ENCODE measurements around the gene HMCN2.
"Not testable (repeated sequence)": the region's sequence is repeated elsewhere in the genome, so short reads cannot be mapped to it uniquely, and the experiment has no call there.

The HMCN2 gene

DNA sequence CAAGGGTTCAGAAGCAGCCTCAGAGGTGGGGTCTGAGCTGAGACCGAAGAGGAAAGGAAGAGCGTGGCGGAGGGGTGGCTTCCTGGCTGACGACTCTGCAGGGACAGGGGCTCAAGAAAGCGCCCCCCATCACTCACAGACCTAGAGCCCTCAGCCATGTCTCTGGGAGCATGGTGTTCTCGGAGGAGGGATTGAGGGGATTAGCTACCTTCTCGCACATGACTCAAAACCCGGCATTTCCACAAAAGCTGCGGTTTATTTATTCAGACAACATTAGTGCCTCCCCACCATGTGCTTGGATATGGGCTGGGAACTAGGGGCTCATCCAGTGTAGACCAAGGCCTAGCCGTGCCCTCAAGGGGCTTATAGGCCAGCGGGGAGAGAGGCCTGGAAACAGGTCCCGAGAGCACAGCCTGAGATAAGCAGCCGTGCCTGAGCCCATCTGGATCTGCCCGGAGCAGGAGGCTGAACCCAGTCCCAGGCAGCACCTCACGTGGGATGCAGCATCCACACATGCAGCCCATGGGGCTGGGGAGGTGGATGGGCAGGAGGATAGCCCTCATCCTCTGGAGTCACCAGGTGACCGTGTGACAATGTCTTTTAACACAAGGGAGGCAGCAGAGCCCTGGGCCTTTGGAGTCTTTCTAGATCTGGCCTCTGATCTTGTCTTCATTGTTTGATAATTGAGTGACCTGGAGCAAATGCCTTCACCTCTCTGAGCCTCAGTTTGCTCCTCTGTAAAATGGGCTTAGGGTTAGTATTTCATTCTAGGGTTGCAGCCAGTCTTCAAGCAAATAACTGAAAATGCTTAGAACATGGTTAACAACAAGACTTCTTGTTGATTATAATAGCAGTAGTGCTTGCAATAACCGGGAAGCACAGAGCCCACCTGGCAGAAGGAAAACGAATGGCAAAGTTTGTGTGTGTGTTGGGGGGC lies 878 bp upstream of the HMCN2 start:
- no peak for DNase-seq

DNA sequence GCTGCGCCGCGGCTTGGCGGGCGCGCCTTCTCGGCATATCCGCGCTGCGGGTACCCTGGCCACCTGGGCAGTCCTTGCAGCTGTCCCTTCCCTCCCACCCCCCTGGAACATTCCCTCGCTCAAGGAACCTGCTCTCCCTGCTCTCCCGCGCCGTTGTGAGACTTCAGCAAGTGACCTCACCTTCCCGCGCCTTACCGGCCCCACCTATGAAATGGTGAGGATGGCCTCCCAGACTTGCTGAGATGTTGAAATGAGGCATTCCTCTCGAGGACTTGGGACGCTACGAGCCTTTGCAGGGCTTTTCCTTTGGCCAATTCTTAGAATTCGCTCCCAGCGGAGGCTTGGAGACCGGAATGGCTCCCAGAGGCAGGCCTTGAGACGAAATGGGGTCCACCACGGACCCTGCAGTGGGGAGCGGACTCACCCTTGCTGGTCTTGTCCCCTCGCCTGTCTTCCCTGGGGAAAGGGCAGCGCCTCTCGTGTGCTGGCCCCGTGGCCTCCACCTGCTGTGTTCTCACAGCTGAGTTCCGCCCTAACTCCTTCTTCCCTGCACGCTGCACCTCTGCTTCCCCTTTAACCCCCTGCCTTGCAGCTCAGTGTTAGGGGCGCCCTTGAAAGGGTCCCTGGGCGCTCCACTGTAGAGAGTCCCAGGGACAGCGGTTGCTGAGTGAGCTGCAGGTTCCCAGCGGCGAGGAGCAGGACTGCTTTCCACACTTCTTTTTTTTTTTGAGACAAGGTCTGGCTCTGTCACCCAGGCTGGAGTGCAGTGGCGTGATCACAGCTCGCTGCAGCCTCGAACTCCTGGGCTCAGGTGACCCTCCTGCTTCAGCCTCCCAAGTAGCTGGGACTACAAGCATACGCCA lies 907 bp downstream of the HMCN2 start:
- DNase-seq, result no peak

DNA sequence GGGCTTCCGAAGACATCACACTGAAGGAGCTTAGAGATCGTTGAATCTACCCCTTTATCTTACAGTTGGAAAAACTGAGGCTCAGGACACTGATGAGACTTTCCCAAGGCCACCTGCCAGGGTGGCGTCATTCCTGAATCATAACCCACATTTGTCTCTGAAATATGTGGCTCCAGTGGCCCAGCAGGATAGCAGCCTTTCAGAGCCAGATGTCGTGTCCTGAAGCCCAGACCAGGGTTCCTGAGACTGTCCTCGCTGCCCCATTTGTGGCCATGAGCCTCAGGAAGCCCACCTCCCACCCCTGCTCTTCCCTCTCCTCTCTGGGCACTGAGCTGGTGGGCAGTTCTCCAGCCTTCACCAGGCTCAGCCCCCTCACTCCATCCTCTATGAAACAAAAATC lies 2.4 kb downstream of the HMCN2 start:
- no peak for DNase-seq

DNA sequence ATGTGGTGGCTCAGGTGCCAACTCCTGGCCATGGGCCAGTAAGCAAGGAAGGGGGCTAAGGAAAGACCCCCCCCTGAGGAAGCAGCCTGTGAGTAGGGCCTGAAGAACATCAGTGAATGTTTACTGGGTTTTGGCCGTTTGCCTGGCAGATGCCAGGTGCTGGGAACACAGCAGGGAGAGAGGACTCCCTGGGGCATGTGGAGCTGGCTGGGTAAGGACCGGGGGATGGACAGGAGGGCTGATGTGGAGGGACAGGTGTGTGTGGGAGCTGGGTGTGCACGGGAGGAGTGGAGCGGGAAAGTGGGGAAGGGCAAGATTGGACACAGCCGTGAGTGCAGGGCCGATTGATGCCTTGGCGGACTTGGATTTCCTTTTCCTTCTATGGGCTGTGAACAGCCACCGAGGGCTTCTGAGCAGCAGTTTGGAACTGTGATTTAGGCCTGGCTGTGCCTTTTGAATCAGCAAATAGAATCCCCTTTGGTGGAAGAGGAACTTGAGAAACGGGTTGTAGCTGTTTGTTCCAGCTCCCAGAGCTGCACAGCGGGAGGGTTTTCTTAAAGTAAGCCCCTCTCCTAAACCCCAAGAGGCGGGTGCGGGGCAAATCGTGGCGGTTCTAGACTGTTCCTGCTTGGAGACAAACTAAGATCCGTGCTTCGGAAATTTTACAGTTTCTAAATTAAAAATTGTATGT lies 3.1 kb downstream of the HMCN2 start:
- DNase-seq, result peak in 2 of 51 donors; percentile 7

DNA sequence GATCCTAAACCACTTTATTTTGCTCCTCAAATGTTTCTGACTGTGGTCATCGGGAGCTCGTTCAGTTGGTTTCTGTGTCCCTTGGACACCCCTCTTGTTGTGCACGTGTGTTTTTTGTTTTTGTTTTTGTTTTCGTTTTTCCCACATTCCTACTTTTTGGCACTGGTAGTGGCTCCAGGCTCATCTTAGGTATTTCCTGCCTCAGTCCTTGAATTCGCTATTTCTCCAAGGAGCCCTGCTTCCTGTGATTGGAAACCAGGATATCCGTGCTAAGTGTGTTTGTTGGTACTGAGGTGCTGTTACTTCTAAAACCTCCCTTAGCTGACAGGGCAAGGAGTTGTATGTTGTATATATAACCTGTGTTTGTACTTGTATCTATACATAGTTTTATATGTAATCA lies 5.9 kb downstream of the HMCN2 start:
- no peak for DNase-seq

DNA sequence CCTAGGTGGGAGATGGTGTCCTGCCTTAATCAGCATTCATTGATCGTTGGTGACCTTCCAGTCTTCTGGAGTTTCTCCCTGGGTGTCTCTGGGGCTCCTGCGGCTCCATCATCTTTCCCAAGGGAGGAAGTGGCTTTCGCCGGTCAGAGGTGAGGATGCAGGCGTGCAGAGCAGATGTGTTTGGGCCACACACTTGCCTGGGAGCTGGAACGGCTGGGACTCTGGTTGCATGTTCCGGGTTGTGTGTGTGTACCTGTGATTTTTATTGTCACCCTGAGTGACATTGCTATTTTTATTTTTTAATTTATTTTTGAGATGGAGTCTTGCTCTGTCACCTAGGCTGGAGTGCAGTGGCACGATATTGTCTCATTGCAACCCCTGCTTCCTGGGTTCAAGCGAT lies 9.6 kb downstream of the HMCN2 start:
- no peak for DNase-seq

DNA sequence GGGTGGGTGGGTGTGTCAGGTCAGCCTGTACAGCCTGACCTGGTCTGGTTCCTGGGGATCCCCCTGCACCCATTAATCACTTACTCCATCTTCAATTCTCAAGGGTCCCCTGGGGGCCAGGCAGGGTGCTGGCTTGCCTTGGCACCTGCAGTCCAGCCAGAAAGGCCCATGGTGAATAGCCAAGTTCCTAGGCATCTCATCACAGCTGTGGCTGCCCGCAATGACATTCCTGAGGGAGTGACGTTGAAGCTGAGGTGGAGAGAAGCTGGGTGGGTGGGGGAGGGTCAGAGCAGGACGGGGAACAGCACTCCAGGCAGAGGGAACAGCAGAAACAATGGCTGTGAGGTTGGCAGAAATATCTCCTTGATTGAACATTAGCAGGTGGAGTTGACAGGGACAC lies 10.6 kb downstream of the HMCN2 start:
- DNase-seq, result no peak

DNA sequence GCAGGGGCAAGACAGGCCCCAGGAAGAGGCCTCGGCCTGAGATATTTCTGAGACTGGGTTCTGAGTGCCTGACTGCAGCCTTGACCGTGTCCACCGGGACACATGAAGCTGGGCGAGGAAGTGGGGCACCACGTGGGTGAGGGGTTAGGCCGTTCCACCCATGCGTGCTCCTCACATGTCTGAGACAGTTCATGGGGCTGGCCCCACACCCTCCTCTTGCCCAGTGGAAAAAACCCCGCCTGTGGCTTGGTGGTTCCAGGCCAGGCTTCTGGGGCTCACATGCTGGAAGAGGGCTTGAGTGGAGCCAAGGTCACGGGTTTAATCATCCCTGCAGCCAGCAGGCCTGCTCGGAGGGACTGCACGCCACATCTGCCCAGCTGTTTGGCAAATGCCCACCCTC lies 11.4 kb downstream of the HMCN2 start:
- no peak for DNase-seq

DNA sequence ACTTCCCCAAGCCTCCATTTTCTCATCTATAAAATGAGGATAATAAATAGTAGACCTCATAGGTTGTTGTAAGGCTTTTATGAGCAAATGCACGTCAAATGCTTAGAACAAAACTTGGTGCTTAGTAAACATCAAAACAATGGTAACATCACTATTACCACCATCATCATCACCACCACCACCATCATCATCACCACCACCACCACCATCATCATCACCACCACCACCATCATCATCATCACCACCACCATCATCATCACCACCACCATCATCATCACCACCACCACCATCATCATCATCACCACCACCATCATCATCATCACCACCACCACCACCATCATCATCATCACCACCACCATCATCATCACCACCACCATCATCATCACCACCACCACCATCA lies 12.0 kb downstream of the HMCN2 start:
- DNase-seq, result not testable (repeated sequence)

DNA sequence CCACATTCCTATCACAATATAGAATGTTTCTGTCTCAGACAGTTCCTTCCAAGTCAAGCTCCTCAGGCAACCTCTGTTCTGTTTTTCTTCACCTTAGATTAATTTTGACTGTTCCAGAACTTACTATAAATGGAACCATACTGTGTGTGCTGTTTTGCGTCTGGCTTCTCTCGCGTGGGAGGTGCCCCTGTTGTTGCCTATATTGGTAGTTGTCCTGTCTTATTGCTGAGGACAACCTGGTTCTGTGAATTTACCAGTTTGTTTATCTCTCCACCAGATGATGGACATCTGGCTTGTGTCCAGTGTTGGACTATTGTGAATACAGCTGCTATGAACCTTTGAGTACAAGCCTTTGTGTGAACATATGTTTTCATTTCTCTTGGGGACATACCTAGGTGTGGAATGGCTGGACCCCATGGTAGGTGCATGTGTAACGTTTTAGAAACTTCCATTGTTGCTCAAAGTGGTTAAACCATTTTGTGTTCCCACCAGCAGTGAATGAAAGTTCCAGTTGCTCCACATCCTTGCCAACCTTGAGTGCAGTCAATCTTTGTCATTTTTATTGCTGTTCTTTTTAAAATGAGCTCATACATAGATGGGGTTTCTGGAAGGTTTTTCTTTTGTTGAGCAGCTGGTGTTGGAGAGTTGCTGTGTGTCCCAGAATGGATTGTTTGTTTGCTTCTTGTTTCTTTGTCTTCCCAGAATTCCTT lies 18.1 kb downstream of the HMCN2 start:
- DNase-seq, result no peak

DNA sequence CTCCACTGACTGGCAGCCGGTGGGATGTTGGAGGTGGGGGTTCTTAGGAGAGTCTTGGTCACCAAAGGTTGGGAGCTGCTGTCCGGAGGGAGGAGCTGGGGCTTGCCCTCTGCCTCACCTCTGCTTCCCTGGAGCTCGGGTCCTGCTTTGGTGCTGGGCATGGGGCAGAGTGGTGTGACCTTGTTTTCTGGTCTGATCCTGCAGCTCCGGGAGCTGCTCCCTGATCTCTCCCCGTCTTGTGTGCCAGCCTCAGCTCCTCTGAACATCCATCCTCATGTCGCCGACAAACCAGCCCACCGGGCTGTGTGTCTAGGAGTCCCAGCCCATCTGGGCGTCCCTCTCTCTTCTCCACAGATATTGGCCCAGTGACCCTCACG lies 18.7 kb downstream of the HMCN2 start:
- no peak for DNase-seq

DNA sequence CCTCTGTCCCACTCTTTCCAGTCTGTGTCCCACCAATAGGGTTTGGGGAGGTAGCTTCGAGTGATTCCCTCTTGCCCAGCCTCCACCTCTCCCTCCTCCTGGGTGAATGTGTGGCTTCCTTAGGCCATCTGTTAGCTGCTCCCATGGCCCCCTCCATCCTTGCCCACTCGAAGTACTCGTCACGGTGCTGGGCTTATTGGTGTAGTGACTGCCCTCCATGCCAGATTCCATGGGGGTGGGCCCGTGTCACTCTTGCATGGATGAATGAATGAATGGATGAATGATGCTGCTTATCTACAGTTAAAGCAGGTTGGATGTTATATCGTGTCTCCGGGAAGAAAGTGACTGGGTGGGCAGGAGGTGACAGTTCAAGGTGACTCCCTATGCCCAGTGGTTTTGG lies 19.1 kb downstream of the HMCN2 start:
- DNase-seq, result no peak

DNA sequence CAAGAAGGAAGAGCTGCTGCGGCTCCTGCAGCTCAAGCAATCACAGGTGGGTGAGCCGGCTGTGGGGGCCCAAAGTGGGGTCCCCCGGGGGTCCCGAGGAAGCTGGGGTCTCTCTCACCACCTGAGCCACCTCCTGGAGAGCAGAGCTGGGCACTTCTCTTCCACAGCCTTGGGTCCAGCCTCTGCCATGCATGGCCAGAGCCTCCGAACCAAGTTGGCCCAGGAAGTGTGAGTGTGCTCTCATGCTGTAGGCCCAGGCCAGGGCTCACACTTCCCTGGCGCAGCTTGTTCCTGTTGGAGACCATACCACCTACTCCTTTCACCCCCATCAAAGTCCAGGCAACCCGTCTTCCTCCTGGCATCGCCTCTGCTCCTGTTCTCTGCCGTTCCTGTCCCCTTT lies 19.7 kb downstream of the HMCN2 start:
- no peak for DNase-seq

DNA sequence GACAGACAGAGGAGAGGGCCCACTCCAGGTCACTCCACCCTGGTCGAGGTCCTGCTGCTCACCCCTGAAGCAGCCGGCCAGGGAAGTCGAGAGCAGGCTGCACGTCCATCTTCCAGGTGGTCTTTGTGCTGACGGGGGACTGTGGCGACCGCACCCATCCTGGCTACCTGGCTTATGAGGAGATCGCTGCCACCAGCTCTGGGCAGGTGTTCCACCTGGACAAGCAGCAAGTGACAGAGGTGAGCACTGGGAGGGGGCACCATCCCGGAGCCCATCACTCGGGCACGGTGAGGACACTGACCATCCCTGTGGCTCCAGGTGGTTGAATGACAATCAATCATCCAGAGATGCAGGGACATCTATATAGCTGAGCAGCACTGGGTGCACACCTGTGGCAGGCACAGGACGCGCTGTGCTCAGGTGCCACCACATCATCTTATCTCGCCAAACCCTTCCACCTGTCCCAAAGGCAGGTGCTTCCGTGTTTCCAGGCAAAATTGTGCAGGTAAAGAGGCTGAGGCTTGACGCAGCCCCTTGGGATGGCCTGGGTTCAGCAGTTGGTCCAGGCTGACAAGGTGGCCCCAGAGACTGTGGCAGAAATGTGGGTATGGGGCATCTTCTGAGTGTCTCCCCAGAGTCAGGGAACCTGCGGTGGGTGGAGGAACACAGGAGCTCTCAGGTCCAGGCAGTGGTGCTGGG lies 20.7 kb downstream of the HMCN2 start:
- DNase-seq, result no peak

DNA sequence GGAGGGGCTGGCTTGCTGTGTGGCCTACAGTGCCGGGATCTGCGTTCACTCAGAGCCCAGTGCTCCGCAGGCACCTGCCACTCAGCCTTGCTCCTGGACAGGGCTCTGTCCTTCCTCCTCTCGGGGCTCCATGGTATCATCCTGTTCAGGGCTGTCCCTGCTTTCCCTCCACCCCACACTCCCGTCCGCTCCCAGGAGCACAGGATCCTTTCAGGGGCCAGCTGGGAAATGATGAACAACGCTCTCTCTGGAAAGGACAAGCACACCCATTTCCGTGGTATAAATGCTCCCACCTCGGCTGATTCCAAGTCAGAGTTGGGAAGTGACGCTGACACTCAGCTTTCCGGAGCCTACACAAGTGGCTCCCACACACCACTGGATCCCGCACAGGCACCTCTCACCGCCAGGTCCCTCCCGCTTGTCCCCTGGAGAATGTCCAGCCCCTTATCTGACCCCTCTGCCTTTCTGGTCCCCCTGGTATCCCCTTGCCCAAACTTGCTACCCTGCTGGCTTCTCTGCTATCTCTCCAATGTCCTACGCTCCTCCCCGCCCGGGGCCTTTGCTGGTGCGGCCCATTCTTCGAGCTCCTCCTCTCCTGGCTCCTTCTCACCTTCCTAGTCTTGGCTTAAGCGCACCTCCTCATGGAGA lies 21.3 kb downstream of the HMCN2 start:
- DNase-seq, result no peak

DNA sequence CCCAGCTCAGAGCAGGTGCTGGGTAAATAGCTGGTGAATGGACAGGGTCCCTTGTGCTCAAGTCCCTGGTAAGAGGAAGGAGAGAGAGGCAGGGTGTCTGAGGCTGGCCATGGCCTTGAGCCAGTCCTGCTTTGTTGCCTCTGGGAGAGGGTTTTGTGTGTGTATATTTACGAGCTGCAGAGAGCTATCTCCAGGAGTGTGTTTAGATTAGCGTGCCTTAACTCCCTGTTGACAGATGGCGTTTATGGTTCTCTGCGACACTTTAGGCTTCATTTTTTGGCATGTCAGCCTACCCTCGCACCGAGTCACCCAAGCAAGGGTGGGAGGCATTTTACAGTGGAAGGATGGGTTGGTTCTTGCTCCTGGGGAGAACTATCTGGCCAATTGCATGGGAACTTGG lies 22.2 kb downstream of the HMCN2 start:
- no peak for DNase-seq

DNA sequence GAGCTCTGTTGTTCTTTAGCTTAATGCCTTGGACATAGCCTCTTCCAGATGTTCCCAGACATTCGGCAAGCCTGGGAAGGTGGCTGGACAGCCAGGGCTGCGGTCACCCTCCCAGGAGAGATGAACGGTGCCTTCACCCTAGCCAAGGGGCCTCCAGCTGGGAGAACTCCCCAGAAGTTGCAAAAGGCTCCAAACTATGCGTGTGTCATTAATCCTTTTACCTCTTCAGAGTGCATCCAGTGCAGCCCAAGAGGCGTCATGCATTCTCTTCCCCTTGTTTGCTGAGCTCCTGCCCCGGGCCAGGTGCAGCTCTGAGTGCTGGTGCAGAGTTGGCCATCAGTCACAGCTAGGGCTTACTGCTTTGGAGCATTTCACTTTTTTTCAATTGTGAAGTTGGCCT lies 22.8 kb downstream of the HMCN2 start:
- DNase-seq, result no peak

DNA sequence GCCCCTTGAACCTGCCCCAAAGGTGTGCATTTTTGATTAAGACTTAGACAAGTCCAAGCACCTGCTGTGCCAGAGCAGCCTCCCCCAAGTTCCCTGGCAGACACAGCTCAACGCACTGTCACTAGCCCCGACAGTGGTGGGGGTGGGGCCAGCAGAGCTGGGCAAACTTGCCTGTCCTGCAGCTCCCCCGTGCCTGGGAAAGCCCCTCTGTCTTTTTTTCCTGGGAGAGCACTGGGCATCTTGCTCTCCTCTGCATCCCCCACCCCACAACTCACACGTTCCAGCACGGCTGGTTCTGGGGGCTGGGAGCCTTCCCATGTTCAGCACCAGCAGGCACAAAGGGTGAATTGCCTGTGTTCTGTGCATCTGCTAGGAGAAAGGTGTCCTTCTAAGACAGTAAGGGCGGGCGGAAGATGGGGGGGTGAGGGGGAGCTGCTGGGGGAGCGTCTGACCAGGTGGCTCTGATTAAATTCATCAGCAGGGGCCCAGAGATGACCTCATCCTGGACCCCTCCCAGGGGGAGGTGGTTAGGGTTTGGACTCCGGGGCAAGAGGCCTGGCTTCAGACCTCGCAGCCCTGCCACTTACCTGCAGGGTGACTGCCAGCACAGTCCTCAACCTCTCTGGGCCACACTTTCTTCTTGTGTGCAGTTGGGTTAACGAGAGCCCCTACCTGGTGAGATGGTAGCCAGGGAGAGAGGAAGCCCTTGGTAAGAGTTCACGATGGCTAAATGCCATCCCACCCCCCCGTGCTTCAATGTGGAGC lies 23.5 kb downstream of the HMCN2 start:
- DNase-seq, result no peak

DNA sequence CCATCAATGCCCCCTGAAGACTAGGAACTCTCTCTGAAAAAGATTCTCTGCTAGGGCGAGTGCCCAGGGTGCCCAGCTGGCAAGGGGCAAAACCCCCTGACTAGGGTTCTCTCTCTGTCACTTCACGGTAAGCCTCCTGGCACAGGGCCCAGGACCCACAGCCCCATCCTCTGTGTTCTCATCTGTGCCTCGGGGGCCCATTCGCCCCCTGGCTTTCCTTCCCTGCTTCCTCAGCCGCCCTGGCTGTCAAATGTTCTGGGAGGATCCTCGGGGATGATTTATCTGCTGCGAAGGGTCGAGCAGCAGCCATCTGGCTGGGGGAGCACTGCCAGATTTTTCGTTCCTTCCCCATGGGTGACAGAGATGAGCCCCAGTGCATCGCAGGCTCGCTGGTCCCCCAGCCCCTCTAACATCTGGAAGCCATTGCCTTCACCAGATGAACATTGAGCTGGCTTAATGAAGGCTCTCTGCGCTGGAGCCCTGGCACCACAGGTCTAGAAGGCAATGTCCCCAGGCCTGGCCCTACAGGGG lies 24.2 kb downstream of the HMCN2 start:
- no peak for DNase-seq
